ENCODE results near the gene AATF.

GRCh38 chr17:37079735-37080134 is 131.0 kb downstream of the AATF start:
- TF ChIP-seq CTCF (conservative IDR thresholded peaks at IDR 0.05; ENCODE audit: low read length) (no peak), EZH2phosphoT487 (IDR thresholded peaks at IDR 0.05; ENCODE audit: borderline replicate concordance) (no peak)

Measured in Loucy (cell line).